Measurements from ENCODE around the gene ALKBH4.
"Not testable (repeated sequence)": the region's sequence is repeated elsewhere in the genome, so short reads cannot be mapped to it uniquely, and the experiment has no call there.

GRCh38 chr7:102507410-102508088 lies 42.9 kb upstream of the ALKBH4 start:
- TF ChIP-seq, protein P1, sequence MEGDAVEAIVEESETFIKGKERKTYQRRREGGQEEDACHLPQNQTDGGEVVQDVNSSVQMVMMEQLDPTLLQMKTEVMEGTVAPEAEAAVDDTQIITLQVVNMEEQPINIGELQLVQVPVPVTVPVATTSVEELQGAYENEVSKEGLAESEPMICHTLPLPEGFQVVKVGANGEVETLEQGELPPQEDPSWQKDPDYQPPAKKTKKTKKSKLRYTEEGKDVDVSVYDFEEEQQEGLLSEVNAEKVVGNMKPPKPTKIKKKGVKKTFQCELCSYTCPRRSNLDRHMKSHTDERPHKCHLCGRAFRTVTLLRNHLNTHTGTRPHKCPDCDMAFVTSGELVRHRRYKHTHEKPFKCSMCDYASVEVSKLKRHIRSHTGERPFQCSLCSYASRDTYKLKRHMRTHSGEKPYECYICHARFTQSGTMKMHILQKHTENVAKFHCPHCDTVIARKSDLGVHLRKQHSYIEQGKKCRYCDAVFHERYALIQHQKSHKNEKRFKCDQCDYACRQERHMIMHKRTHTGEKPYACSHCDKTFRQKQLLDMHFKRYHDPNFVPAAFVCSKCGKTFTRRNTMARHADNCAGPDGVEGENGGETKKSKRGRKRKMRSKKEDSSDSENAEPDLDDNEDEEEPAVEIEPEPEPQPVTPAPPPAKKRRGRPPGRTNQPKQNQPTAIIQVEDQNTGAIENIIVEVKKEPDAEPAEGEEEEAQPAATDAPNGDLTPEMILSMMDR (optimal IDR thresholded peaks at IDR 0.05 in 1 of 3, IDR thresholded peaks at IDR 0.05 in 1 of 3, conservative IDR thresholded peaks at IDR 0.05 in 1 of 3; ENCODE audit: extremely low read depth in 1 of 3, insufficient read depth in 2 of 3, low read length in 3 of 3) = not testable (repeated sequence)
- TF ChIP-seq EZH2 (IDR thresholded peaks at IDR 0.05; ENCODE audit: low read length) = not testable (repeated sequence)
